HG03196 (cell line): ENCODE measurements around the gene SCARB1.

Source experiments
- ATAC-seq: cut with Tn5 transposase; IDR thresholded peaks from one replicate; pipeline ENCODE4 v1.9.1; 2021; ENCODE audit not compliant: unreplicated experiment

The SCARB1 gene

DNA sequence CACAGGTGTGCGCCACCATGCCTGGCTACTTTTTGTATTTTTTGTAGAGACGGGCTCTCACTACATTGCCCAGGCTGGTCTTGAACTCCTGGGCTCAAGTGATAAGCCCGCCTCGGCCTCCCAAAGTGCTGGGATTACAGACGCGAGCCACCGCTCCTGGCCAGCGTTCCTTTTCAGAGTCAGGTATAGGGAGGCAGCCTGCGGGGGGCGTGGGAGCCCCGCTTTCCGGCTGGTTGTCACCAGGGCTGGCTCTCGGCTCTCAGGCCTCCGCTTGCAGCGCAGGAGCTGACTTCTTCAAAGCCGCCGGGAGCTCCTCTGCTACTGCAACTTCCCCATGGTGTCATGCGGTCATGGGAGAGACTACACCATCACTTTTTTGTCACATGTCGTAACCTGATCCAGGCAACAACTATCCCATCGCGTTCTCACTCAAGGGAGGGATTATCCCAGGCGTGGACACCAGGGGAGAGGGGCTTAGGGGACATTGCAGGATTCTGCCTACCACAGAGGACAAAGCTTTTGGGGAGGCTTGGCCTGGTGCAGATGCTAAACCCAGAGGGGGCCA, 129.4 kb downstream of the SCARB1 start:
- ATAC-seq: no peak

DNA sequence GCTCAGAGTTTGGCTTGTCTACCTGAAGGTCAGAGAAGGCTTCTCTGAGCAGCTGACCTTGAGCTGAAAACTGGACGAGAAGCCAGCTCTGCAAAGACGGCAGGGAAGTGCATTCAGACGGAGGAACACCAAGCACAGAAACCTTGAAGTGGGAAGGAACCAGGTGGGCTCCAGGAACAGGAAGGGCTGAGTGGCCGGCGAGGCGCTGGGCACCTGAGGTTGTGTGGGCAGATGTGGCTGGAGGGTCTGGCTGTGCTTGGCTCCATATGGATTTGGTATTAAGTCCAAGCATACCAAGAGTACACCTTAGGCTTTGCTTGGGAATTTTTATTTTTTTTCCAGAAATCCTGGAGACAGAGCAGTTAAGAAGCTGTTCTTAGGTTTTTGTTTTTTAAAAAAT, 130.6 kb downstream of the SCARB1 start:
- ATAC-seq: no peak

DNA sequence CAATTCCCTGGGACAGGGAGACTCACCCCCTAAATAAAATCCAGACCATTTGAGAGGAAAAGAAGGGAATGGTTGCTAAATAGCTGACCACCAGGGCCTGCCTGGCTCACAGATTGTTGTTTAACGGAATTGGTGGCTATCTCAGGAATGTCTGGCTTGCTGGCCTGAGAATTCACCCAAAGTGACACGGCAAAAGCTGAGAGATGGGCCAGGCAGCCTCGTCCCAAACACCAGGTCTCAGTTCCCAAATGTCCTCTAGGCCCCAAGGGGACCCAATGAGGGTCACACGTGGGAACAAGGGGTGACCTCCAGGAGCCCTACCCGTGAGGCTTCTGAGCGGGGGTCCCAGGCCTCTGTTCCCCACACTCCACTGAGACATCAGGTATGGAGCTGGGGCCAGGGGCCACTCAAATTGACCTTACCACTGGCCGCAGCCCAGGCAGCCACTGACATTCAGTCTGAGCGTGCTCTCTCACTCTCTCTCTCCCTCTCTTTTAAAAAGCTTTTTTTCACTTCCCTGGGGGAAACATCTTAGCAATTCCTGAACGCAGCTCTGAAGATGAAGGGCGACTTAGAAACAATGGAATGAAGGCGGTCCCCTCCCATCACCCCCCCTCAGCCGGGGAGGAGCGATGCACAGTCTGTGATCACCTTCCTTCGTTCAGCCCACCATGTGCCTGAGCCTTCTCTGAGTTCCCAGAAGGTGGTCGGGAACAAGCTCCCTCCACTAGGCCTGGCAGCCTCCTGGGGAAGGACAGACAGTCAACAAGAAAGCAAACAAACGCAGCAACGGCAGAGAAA, 131.2 kb downstream of the SCARB1 start:
- no peak for ATAC-seq

DNA sequence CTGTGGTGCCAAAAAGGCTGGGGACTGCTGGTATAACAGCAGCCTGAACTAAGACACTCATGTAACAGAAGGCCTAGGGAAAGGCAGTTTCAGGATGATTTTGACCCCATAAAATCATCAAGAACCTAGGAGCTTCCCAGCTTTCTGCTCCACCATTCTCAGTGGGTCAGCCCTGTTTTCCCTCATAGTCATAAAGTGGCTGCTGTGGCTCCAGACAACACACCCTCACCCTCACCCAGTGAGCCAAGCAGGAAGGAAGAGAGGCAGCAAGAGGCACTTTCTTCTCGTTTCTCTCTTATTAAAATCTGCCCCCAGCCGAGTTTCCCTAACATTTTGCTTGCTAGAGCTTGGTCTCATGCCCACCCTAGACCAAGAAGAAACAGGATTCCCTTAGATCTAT, 131.8 kb downstream of the SCARB1 start:
- no peak for ATAC-seq

DNA sequence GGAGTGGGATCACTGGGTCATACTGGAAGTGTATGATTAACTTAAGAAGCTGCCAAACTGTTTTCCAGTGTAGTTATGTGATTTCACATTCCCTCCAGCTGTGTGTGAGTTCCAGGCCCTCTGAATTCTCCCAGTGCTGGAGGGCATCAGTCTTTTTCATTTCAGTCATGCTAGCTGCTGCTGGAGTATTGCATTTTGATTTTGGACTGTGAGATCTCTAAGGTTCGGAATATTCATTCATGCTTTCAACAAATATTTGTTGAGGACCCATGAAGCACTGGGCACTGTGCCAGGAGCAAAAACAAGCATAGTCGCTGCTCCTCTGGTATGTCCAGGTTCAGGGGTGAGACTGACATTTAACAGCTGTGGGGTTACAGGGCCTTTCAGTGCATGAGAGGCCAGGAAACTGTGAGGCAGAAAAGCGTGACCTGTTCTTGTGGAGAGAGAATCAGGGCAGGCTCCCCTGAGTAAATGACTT, 133.2 kb downstream of the SCARB1 start:
- no peak for ATAC-seq

DNA sequence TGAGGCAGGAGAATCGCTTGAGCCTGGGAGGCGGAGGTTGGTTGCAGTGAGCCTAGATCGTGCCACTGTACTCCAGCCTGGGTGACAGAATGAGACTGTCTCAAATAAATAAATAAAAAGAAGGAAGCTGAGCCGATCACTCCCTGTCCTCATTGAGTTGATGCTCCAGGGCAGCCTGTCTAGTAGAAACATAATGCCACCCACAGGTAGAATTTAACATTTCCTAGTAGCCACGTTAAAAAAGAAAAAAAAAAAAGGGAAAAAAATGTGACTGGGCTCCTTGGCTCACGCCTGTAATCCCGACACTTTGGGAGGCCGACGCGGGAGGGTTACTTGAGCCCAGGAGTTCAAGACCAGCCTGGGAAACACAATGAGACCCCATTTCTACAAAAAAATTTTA, 135.7 kb downstream of the SCARB1 start:
- no peak for ATAC-seq

DNA sequence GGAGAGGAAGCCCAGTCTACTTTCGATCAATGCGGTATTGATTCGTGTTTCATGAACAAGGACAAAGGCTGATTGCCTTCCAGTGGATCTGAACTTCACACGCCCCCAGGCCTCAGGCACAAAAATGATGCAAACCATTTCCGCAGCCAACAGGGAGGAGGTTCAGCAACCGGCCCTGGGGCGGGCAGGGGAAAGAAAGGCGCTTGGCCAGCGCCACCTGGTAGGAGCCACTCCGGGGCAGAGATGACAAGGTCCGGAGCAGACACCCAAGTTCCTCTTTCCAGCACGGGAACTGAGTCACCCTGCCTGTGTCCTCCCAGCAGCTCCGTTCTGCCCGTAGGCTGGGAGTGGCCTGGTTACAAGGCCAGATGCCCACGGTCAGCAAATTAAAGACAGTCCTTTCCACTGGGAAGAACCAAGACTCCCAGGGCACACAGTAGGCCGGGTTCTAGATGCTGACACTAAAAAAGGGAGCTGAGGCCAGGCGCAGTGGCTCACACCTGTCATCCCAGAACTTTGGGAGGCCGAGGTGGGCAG, 136.3 kb downstream of the SCARB1 start:
- ATAC-seq: no peak
